ENCODE measurements around the gene EIPR1.

- no peak for TF ChIP-seq CTCF (IDR thresholded peaks at IDR 0.05; ENCODE audit: extremely low read depth in 1 of 2, insufficient read depth in 1 of 2, low read depth in 1 of 2, low read length in 2 of 2)
- no peak for TF ChIP-seq POLR2A (IDR thresholded peaks at IDR 0.05; ENCODE audit: low read depth, low read length)
- TF ChIP-seq EZH2 (IDR thresholded peaks at IDR 0.05; ENCODE audit: borderline replicate concordance, low read depth, low read length, severe bottlenecking) = no peak
- no peak for TF ChIP-seq POLR2AphosphoS5 (IDR thresholded peaks at IDR 0.05; ENCODE audit: insufficient read depth, low read depth, low read length)
- TF ChIP-seq MAX (IDR thresholded peaks at IDR 0.05; ENCODE audit: insufficient read depth, insufficient read length) = no peak
- no peak for TF ChIP-seq MYC (IDR thresholded peaks at IDR 0.05; ENCODE audit: low read depth, low read length)
- TF ChIP-seq GATA2 (IDR thresholded peaks at IDR 0.05; ENCODE audit: insufficient read depth, insufficient read length, low read depth, low read length) = no peak
- TF ChIP-seq FOS (IDR thresholded peaks at IDR 0.05; ENCODE audit: borderline replicate concordance, insufficient read depth, low read length) = no peak
Observed at GRCh38 chr2:3146175-3146574, 231.4 kb downstream of the EIPR1 start.
